Uterus (tissue), 4 donors: Measurements from ENCODE around the gene PLA2G15. TPM values are rescaled to one million over a fixed set of nuclear protein-coding genes. Genes with fewer than 3 reads are reported as not detected.

Experiments
- DNase-seq, 2 donors: peaks; one replicate each; pipeline ENCODE4 v3.0.0-alpha.2; 2019 to 2020
- H3K27ac ChIP-seq, 2 donors: fragments of 200-600 bp; sonication (generic); 1 replicate in 1 of 2; 2 replicates in 1 of 2; pipeline ENCODE4 v1.5.1; 2016 to 2018
- H3K27me3 ChIP-seq, 2 donors: fragments of 200-600 bp; sonication (generic); one replicate each; pipeline ENCODE4 v1.5.1; 2018 to 2019; ENCODE audit warnings: control low read depth in 1 of 2
- H3K36me3 ChIP-seq, 2 donors: fragments of 200-600 bp; sonication (generic); one replicate each; pipeline ENCODE4 v1.5.1; 2019; ENCODE audit warnings: control low read depth in 1 of 2
- H3K4me1 ChIP-seq, 2 donors: fragments of 200-600 bp; sonication (generic); one replicate each; pipeline ENCODE4 v1.5.1; 2018 to 2019; ENCODE audit warnings: control low read depth in 1 of 2
- H3K4me3 ChIP-seq, 2 donors: fragments of 200-600 bp; sonication (generic); 1 replicate in 1 of 2; 2 replicates in 1 of 2; pipeline ENCODE4 v1.5.1; 2018 to 2019; ENCODE audit warnings: mild to moderate bottlenecking in 1 of 2
- H3K9me3 ChIP-seq, 2 donors: fragments of 200-600 bp; sonication (generic); one replicate each; pipeline ENCODE4 v1.5.1; 2019; ENCODE audit warnings: control low read depth in 1 of 2
- CTCF ChIP-seq, 4 experiments: fragments of 200-600 bp in 2 of 4; fragments of 450-650 bp in 2 of 4; sonication (generic) in 2 of 4; IDR thresholded peaks; one replicate each; pipeline ENCODE4 v1.5.1; 2016 to 2019; ENCODE audit warnings: antibody characterized with exemption in 4 of 4, mild to moderate bottlenecking in 2 of 4, moderate library complexity in 1 of 4
- POLR2A ChIP-seq, 2 donors: fragments of 450-650 bp; IDR thresholded peaks; one replicate each; pipeline ENCODE4 v1.6.1; 2016; ENCODE audit warnings: antibody characterized with exemption in 2 of 2, mild to moderate bottlenecking in 1 of 2, moderate library complexity in 1 of 2
- intact Hi-C: fragments of 100-400 bp; cut with DNase I; formaldehyde crosslinking; loops from one replicate; pipeline ENCODE4 v1.15.1; 2023; ENCODE audit warnings: low total_unique reads
- total RNA-seq, 4 donors: library from RNA; depleted of rRNA in 3 of 4; stranded (reverse); fragments of >200 nt in 3 of 4; gene quantifications; one replicate each; pipeline versions ENCODE4 v1.1.0 to v1.2.4, GENCODE V29; 2014 to 2023
- donor health status: DM: yes; HTN: yes; CAD: no.

The PLA2G15 gene
- total RNA-seq, 4 donors from 2014 or later: 0.51 to 22.3 (median 7.9) TPM

GRCh38 chr16:68242085-68242484 is 3.1 kb upstream of the PLA2G15 start:
- intact Hi-C loops: no loop called here
- no peaks in the 10 kb centered on the region for H3K36me3 ChIP-seq
- TF ChIP-seq CTCF (IDR thresholded peaks at IDR 0.05) (no peak), POLR2A (IDR thresholded peaks at IDR 0.05) (no peak)

GRCh38 chr16:68242926-68243858 is 2.0 kb upstream of the PLA2G15 start:
- Histone ChIP-seq H3K27ac (no peak overlapping the region), H3K27me3 (no peaks in the 10 kb centered on the region), H3K9me3 (no peaks in the 10 kb centered on the region), H3K4me3 (no peak overlapping the region), H3K4me1 (peaks cover 0 to 11% of the 10 kb centered on the region in 2 donors), H3K36me3 (no peaks in the 10 kb centered on the region)
- intact Hi-C loops: no loop called here
- no peak for DNase-seq
- TF ChIP-seq CTCF (IDR thresholded peaks at IDR 0.05): no peak
- no peak for TF ChIP-seq POLR2A (IDR thresholded peaks at IDR 0.05)

More at GRCh38 chr16:68242085-68242484, 3.1 kb upstream of the PLA2G15 start:
- Histone ChIP-seq H3K27me3 (no peaks in the 10 kb centered on the region), H3K4me1 (peaks cover 0 to 14% of the 10 kb centered on the region in 2 donors), H3K4me3 (no peak overlapping the region), H3K9me3 (no peaks in the 10 kb centered on the region), H3K27ac (no peak overlapping the region)
- no peak for DNase-seq

- peak overlapping the region; percentile 37 to 58 for H3K27ac ChIP-seq
- peak overlapping the region; percentile 70 to 85 for H3K4me3 ChIP-seq
- no peaks in the 10 kb centered on the region for H3K36me3 ChIP-seq
- TF ChIP-seq POLR2A (IDR thresholded peaks at IDR 0.05) (no peak), CTCF (IDR thresholded peaks at IDR 0.05) (no peak)
- no peaks in the 10 kb centered on the region for H3K9me3 ChIP-seq
- H3K27me3 ChIP-seq: no peaks in the 10 kb centered on the region
- intact Hi-C loops: no loop called here
- DNase-seq: no peak
- H3K4me1 ChIP-seq: peaks cover 0 to 10% of the 10 kb centered on the region in 2 donors
Observed at GRCh38 chr16:68244481-68244902, 681 bp upstream of the PLA2G15 start.

- Histone ChIP-seq H3K4me1 (peaks cover 0 to 10% of the 10 kb centered on the region in 2 donors), H3K36me3 (no peaks in the 10 kb centered on the region), H3K27ac (no peak overlapping the region), H3K27me3 (no peaks in the 10 kb centered on the region), H3K9me3 (no peaks in the 10 kb centered on the region), H3K4me3 (peak overlapping the region in 1 of 2 donors; percentile 85)
- TF ChIP-seq CTCF (IDR thresholded peaks at IDR 0.05) (no peak), POLR2A (IDR thresholded peaks at IDR 0.05) (no peak)
- DNase-seq: no peak
- intact Hi-C loops: no loop called here
Observed at GRCh38 chr16:68246121-68246520, 948 bp downstream of the PLA2G15 start.

GRCh38 chr16:68246666-68247065 is 1.5 kb downstream of the PLA2G15 start:
- intact Hi-C loops: no loop called here
- Histone ChIP-seq H3K27ac (no peak overlapping the region), H3K4me3 (no peak overlapping the region), H3K4me1 (peaks cover 0 to 10% of the 10 kb centered on the region in 2 donors), H3K9me3 (no peaks in the 10 kb centered on the region), H3K27me3 (no peaks in the 10 kb centered on the region), H3K36me3 (no peaks in the 10 kb centered on the region)
- DNase-seq: no peak
- TF ChIP-seq CTCF (IDR thresholded peaks at IDR 0.05): no peak
- TF ChIP-seq POLR2A (IDR thresholded peaks at IDR 0.05): no peak
